GF-D8 (cell line): ENCODE measurements around the gene ZNF57.
A peak's percentile ranks its signal among the peaks of the same experiment; 100 is the strongest.
"Not testable (repeated sequence)": the region's sequence is repeated elsewhere in the genome, so short reads cannot be mapped to it uniquely, and the experiment has no call there.

ENCODE experiments used
- DNase-seq: peaks from one replicate; lab custom pipeline; 2025; lab: John Stamatoyannopoulos, UW

Gene ZNF57

GRCh38 chr19:2896694-2897093 is 4.0 kb upstream of the ZNF57 start:
- no peak for DNase-seq

- no peak for DNase-seq
These were observed 2.0 kb downstream of the ZNF57 start for GRCh38 chr19:2902590-2903218.

GRCh38 chr19:2903326-2903725 is 2.6 kb downstream of the ZNF57 start:
- not testable (repeated sequence) for DNase-seq

GRCh38 chr19:2905918-2906519 is 5.3 kb downstream of the ZNF57 start:
- DNase-seq = no peak

GRCh38 chr19:2906631-2907195 is 6.0 kb downstream of the ZNF57 start:
- DNase-seq = no peak

GRCh38 chr19:2912306-2912705 is 11.6 kb downstream of the ZNF57 start:
- no peak for DNase-seq

- DNase-seq = no peak
These were observed 16.8 kb downstream of the ZNF57 start for GRCh38 chr19:2917275-2918184.

GRCh38 chr19:2922987-2923386 is 22.3 kb downstream of the ZNF57 start:
- no peak for DNase-seq

GRCh38 chr19:2923510-2923909 is 22.8 kb downstream of the ZNF57 start:
- no peak for DNase-seq

GRCh38 chr19:2926341-2927031 is 25.8 kb downstream of the ZNF57 start:
- no peak for DNase-seq

- DNase-seq = no peak
These were observed 26.3 kb downstream of the ZNF57 start for GRCh38 chr19:2927032-2927430.

GRCh38 chr19:2933490-2933910 is 32.8 kb downstream of the ZNF57 start:
- no peak for DNase-seq

- DNase-seq = not testable (repeated sequence)
These were observed 35.1 kb downstream of the ZNF57 start for GRCh38 chr19:2935863-2936262.

- DNase-seq = no peak
These were observed 42.4 kb downstream of the ZNF57 start for GRCh38 chr19:2942928-2943640.

- DNase-seq = no peak
These were observed 43.7 kb downstream of the ZNF57 start for GRCh38 chr19:2944403-2944774.

GRCh38 chr19:2944775-2945574 is 44.2 kb downstream of the ZNF57 start, which contains the start of gene ZNF77:
Gene ZNF77, minus strand, starts transcription at chr19:2944971. Its CDS starts 131 bp downstream, at chr19:2944840.
- DNase-seq = peak; percentile 93

GRCh38 chr19:2945575-2946184 is 45.0 kb downstream of the ZNF57 start:
- no peak for DNase-seq

- peak; percentile 90 for DNase-seq
These were observed 49.2 kb downstream of the ZNF57 start for GRCh38 chr19:2949939-2950285.

- peak; percentile 98 for DNase-seq
These were observed 49.8 kb downstream of the ZNF57 start for GRCh38 chr19:2950286-2951124.
